Measurements from ENCODE around the gene MUC5B. TPM values are rescaled to one million over a fixed set of nuclear protein-coding genes. Genes with fewer than 3 reads are reported as not detected.
"Not testable (repeated sequence)": the region's sequence is repeated elsewhere in the genome, so short reads cannot be mapped to it uniquely, and the experiment has no call there.

Gene MUC5B
- total RNA-seq, 3 donors from 2014 or later: 2.0 to 6.9 TPM; not detected in 1

DNA sequence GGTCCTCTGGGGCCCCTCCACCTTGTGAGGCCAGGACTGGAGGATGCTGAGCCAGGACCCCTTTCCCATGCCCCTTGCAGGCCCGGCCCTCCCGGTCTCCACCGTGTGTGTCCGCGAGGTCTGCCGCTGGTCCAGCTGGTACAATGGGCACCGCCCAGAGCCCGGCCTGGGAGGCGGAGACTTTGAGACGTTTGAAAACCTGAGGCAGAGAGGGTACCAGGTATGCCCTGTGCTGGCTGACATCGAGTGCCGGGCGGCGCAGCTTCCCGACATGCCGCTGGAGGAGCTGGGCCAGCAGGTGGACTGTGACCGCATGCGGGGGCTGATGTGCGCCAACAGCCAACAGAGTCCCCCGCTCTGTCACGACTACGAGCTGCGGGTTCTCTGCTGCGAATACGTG lies 17.9 kb downstream of the MUC5B start:
- no peak overlapping the region for H3K4me3 ChIP-seq
- no peak for TF ChIP-seq POLR2AphosphoS5 (IDR thresholded peaks at IDR 0.05)
- TF ChIP-seq POLR2A (IDR thresholded peaks at IDR 0.05): no peak
- TF ChIP-seq, protein P1, sequence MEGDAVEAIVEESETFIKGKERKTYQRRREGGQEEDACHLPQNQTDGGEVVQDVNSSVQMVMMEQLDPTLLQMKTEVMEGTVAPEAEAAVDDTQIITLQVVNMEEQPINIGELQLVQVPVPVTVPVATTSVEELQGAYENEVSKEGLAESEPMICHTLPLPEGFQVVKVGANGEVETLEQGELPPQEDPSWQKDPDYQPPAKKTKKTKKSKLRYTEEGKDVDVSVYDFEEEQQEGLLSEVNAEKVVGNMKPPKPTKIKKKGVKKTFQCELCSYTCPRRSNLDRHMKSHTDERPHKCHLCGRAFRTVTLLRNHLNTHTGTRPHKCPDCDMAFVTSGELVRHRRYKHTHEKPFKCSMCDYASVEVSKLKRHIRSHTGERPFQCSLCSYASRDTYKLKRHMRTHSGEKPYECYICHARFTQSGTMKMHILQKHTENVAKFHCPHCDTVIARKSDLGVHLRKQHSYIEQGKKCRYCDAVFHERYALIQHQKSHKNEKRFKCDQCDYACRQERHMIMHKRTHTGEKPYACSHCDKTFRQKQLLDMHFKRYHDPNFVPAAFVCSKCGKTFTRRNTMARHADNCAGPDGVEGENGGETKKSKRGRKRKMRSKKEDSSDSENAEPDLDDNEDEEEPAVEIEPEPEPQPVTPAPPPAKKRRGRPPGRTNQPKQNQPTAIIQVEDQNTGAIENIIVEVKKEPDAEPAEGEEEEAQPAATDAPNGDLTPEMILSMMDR (IDR thresholded peaks at IDR 0.05): no peak
- H3K36me3 ChIP-seq: no peaks in the 10 kb centered on the region
- no peaks in the 10 kb centered on the region for H3K4me1 ChIP-seq
- H3K27ac ChIP-seq: no peak overlapping the region
- no peak for DNase-seq (ENCODE audit: low spot score in 2 of 2)
- no peaks in the 10 kb centered on the region for H3K27me3 ChIP-seq
- H3K9me3 ChIP-seq: peaks cover 0 to 3% of the 10 kb centered on the region in 2 donors
- intact Hi-C loops (cut with DNase I; ENCODE audit: low total_unique reads): no loop called here

DNA sequence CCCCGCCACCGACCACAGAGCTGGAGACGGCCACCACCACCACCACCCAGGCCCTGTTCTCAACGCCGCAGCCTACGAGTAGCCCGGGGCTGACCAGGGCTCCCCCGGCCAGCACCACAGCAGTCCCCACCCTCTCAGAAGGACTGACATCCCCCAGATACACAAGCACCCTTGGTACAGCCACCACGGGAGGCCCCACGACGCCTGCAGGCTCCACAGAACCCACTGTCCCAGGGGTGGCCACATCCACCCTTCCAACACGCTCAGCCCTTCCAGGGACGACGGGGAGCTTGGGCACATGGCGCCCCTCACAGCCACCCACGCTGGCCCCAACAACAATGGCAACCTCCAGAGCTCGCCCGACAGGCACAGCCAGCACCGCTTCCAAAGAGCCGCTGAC lies 18.8 kb downstream of the MUC5B start:
- DNase-seq (ENCODE audit: low spot score in 2 of 2): no peak
- H3K36me3 ChIP-seq: no peaks in the 10 kb centered on the region
- H3K27me3 ChIP-seq: no peaks in the 10 kb centered on the region
- H3K27ac ChIP-seq: no peak overlapping the region
- peaks cover 0 to 3% of the 10 kb centered on the region in 2 donors for H3K9me3 ChIP-seq
- intact Hi-C loops (cut with DNase I; ENCODE audit: low total_unique reads): no loop called here
- TF ChIP-seq POLR2AphosphoS5 (IDR thresholded peaks at IDR 0.05): no peak
- no peak for TF ChIP-seq POLR2A (IDR thresholded peaks at IDR 0.05)
- TF ChIP-seq, protein P1 (IDR thresholded peaks at IDR 0.05): no peak
- no peaks in the 10 kb centered on the region for H3K4me1 ChIP-seq
- no peak overlapping the region for H3K4me3 ChIP-seq

DNA sequence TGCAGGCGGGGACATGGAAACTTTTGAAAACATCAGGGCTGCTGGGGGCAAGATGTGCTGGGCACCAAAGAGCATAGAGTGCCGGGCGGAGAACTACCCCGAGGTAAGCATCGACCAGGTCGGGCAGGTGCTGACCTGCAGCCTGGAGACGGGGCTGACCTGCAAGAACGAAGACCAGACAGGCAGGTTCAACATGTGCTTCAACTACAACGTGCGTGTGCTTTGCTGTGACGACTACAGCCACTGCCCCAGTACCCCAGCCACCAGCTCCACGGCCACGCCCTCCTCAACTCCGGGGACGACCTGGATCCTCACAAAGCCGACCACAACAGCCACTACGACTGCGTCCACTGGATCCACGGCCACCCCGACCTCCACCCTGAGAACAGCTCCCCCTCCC lies 19.4 kb downstream of the MUC5B start:
- no peaks in the 10 kb centered on the region for H3K27me3 ChIP-seq
- no peak overlapping the region for H3K4me3 ChIP-seq
- DNase-seq (ENCODE audit: low spot score in 2 of 2): no peak
- TF ChIP-seq POLR2A (IDR thresholded peaks at IDR 0.05): no peak
- TF ChIP-seq, protein P1 (IDR thresholded peaks at IDR 0.05): no peak
- no peaks in the 10 kb centered on the region for H3K36me3 ChIP-seq
- intact Hi-C loops (cut with DNase I; ENCODE audit: low total_unique reads): no loop called here
- no peaks in the 10 kb centered on the region for H3K4me1 ChIP-seq
- H3K27ac ChIP-seq: no peak overlapping the region
- H3K9me3 ChIP-seq: peaks cover 0 to 3% of the 10 kb centered on the region in 2 donors

DNA sequence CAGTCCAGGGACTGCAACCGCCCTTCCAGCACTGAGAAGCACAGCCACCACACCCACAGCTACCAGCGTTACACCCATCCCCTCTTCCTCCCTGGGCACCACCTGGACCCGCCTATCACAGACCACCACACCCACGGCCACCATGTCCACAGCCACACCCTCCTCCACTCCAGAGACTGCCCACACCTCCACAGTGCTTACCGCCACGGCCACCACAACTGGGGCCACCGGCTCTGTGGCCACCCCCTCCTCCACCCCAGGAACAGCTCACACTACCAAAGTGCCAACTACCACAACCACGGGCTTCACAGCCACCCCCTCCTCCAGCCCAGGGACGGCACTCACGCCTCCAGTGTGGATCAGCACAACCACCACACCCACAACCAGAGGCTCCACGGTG lies 19.9 kb downstream of the MUC5B start:
- H3K27me3 ChIP-seq; H3K36me3 ChIP-seq; H3K4me3 ChIP-seq; intact Hi-C loops (cut with DNase I; ENCODE audit: low total_unique reads); DNase-seq (ENCODE audit: low spot score in 2 of 2); H3K9me3 ChIP-seq; H3K4me1 ChIP-seq; H3K27ac ChIP-seq: not testable (repeated sequence)

DNA sequence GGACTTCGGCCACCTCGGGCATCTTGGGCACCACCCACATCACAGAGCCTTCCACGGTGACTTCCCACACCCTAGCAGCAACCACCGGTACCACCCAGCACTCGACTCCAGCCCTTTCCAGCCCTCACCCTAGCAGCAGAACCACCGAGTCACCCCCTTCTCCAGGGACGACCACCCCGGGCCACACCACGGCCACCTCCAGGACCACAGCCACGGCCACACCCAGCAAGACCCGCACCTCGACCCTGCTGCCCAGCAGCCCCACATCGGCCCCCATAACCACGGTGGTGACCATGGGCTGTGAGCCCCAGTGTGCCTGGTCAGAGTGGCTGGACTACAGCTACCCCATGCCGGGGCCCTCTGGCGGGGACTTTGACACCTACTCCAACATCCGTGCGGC lies 20.7 kb downstream of the MUC5B start:
- H3K27me3 ChIP-seq; intact Hi-C loops (cut with DNase I; ENCODE audit: low total_unique reads); H3K36me3 ChIP-seq; H3K4me1 ChIP-seq; DNase-seq (ENCODE audit: low spot score in 2 of 2); H3K9me3 ChIP-seq; H3K4me3 ChIP-seq; H3K27ac ChIP-seq: not testable (repeated sequence)

DNA sequence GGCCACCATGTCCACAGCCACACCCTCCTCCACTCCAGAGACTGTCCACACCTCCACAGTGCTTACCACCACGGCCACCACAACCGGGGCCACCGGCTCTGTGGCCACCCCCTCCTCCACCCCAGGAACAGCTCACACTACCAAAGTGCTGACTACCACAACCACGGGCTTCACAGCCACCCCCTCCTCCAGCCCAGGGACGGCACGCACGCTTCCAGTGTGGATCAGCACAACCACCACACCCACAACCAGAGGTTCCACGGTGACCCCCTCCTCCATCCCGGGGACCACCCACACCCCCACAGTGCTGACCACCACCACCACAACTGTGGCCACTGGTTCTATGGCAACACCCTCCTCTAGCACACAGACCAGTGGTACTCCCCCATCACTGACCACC lies 21.7 kb downstream of the MUC5B start:
- not testable (repeated sequence) for H3K27me3 ChIP-seq, H3K9me3 ChIP-seq, H3K36me3 ChIP-seq

DNA sequence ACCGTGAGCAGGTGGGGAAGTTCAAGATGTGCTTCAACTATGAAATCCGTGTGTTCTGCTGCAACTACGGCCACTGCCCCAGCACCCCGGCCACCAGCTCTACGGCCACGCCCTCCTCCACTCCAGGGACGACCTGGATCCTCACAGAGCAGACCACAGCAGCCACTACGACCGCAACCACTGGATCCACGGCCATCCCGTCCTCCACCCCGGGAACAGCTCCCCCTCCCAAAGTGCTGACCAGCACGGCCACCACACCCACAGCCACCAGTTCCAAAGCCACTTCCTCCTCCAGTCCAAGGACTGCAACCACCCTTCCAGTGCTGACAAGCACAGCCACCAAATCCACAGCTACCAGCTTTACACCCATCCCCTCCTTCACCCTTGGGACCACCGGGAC lies 22.9 kb downstream of the MUC5B start:
- H3K4me1 ChIP-seq; H3K36me3 ChIP-seq; H3K27me3 ChIP-seq; DNase-seq (ENCODE audit: low spot score in 2 of 2); H3K27ac ChIP-seq; intact Hi-C loops (cut with DNase I; ENCODE audit: low total_unique reads); H3K4me3 ChIP-seq; H3K9me3 ChIP-seq: not testable (repeated sequence)

More for the DNA sequence above, 21.7 kb downstream of the MUC5B start:
- DNase-seq (ENCODE audit: low spot score in 2 of 2); H3K27ac ChIP-seq; H3K4me3 ChIP-seq; intact Hi-C loops (cut with DNase I; ENCODE audit: low total_unique reads); H3K4me1 ChIP-seq: not testable (repeated sequence)

DNA sequence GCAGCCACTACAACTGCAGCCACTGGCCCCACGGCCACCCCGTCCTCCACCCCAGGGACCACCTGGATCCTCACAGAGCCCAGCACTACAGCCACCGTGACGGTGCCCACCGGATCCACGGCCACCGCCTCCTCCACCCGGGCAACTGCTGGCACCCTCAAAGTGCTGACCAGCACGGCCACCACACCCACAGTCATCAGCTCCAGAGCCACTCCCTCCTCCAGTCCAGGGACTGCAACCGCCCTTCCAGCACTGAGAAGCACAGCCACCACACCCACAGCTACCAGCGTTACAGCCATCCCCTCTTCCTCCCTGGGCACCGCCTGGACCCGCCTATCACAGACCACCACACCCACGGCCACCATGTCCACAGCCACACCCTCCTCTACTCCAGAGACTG lies 23.4 kb downstream of the MUC5B start:
- H3K27ac ChIP-seq; H3K9me3 ChIP-seq; H3K27me3 ChIP-seq; H3K4me3 ChIP-seq; intact Hi-C loops (cut with DNase I; ENCODE audit: low total_unique reads); DNase-seq (ENCODE audit: low spot score in 2 of 2); H3K4me1 ChIP-seq; H3K36me3 ChIP-seq: not testable (repeated sequence)

DNA sequence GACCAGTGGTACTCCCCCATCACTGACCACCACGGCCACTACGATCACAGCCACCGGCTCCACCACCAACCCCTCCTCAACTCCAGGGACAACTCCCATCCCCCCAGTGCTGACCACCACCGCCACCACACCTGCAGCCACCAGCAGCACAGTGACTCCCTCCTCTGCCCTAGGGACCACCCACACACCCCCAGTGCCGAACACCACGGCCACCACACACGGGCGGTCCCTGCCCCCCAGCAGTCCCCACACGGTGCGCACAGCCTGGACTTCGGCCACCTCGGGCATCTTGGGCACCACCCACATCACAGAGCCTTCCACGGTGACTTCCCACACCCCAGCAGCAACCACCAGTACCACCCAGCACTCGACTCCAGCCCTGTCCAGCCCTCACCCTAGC lies 24.2 kb downstream of the MUC5B start:
- H3K9me3 ChIP-seq; H3K4me3 ChIP-seq; H3K36me3 ChIP-seq; DNase-seq (ENCODE audit: low spot score in 2 of 2); H3K4me1 ChIP-seq; H3K27ac ChIP-seq; H3K27me3 ChIP-seq; intact Hi-C loops (cut with DNase I; ENCODE audit: low total_unique reads): not testable (repeated sequence)

DNA sequence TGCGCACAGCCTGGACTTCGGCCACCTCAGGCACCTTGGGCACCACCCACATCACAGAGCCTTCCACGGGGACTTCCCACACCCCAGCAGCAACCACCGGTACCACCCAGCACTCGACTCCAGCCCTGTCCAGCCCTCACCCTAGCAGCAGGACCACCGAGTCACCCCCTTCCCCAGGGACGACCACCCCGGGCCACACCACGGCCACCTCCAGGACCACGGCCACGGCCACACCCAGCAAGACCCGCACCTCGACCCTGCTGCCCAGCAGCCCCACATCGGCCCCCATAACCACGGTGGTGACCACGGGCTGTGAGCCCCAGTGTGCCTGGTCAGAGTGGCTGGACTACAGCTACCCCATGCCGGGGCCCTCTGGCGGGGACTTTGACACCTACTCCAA lies 26.1 kb downstream of the MUC5B start:
- H3K27ac ChIP-seq; H3K36me3 ChIP-seq; DNase-seq (ENCODE audit: low spot score in 2 of 2); H3K27me3 ChIP-seq; intact Hi-C loops (cut with DNase I; ENCODE audit: low total_unique reads); H3K9me3 ChIP-seq; H3K4me1 ChIP-seq; H3K4me3 ChIP-seq: not testable (repeated sequence)

DNA sequence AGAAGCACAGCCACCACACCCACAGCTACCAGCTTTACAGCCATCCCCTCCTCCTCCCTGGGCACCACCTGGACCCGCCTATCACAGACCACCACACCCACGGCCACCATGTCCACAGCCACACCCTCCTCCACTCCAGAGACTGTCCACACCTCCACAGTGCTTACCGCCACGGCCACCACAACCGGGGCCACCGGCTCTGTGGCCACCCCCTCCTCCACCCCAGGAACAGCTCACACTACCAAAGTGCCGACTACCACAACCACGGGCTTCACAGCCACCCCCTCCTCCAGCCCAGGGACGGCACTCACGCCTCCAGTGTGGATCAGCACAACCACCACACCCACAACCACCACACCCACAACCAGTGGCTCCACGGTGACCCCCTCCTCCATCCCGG lies 27.5 kb downstream of the MUC5B start:
- H3K4me3 ChIP-seq; intact Hi-C loops (cut with DNase I; ENCODE audit: low total_unique reads); DNase-seq (ENCODE audit: low spot score in 2 of 2); H3K36me3 ChIP-seq; H3K4me1 ChIP-seq; H3K27me3 ChIP-seq; H3K9me3 ChIP-seq; H3K27ac ChIP-seq: not testable (repeated sequence)
